Measurements from ENCODE around the gene DAG1.
A peak's percentile ranks its signal among the peaks of the same experiment; 100 is the strongest.

DAG1 gene

GRCh38 chr3:49469936-49470713 is at the start of gene DAG1:
Gene DAG1, plus strand, starts transcription at chr3:49470267. Its CDS starts 40,268 bp downstream, at chr3:49510535.
- peak; percentile 96 for DNase-seq

GRCh38 chr3:49421890-49422378 is 48.1 kb upstream of the DAG1 start:
- DNase-seq = no peak

GRCh38 chr3:49422379-49423248 is 47.5 kb upstream of the DAG1 start, which contains the start of gene AMT:
Gene AMT, minus strand, starts transcription at chr3:49422473. Its CDS starts 23 bp downstream, at chr3:49422450.
- no peak for DNase-seq

GRCh38 chr3:49424816-49425215 is 45.3 kb upstream of the DAG1 start:
- no peak for DNase-seq

- DNase-seq = no peak
Measured at GRCh38 chr3:49427586-49427985, 42.5 kb upstream of the DAG1 start.

- no peak for DNase-seq
Measured at GRCh38 chr3:49428752-49429080, 41.4 kb upstream of the DAG1 start.

- no peak for DNase-seq
Measured at GRCh38 chr3:49434731-49435130, 35.3 kb upstream of the DAG1 start.

- DNase-seq = no peak
Measured at GRCh38 chr3:49445391-49445790, 24.7 kb upstream of the DAG1 start.

GRCh38 chr3:49453621-49454020 is 16.4 kb upstream of the DAG1 start:
- no peak for DNase-seq

- no peak for DNase-seq
Measured at GRCh38 chr3:49454458-49454857, 15.6 kb upstream of the DAG1 start.

- DNase-seq = no peak
Measured at GRCh38 chr3:49454898-49455681, 15.0 kb upstream of the DAG1 start.

- DNase-seq = no peak
Measured at GRCh38 chr3:49456466-49456865, 13.6 kb upstream of the DAG1 start.

GRCh38 chr3:49460188-49460890 is 9.7 kb upstream of the DAG1 start:
- DNase-seq = no peak

- DNase-seq = no peak
Measured at GRCh38 chr3:49460956-49461355, 9.1 kb upstream of the DAG1 start.

GRCh38 chr3:49461443-49462171 is 8.5 kb upstream of the DAG1 start:
- no peak for DNase-seq

- no peak for DNase-seq
Measured at GRCh38 chr3:49462222-49462621, 7.8 kb upstream of the DAG1 start.

- no peak for DNase-seq
Measured at GRCh38 chr3:49465270-49466034, 4.6 kb upstream of the DAG1 start.

- DNase-seq = no peak
Measured at GRCh38 chr3:49466085-49466484, 4.0 kb upstream of the DAG1 start.

GRCh38 chr3:49469037-49469935 is 781 bp upstream of the DAG1 start:
- no peak for DNase-seq
